H9 (cell line): ENCODE data around the gene ABCC3. TPM values are rescaled to one million over a fixed set of nuclear protein-coding genes. Genes with fewer than 3 reads are reported as not detected.

Source experiments
- DNase-seq: peaks from one replicate; pipeline ENCODE4 v3.0.0-alpha.2; 2017
- H2AFZ ChIP-seq: one replicate; pipeline ENCODE4 v1.6.1; 2013; ENCODE audit warnings: mild to moderate bottlenecking, low read length, control low read depth, moderate library complexity
- H2AK5ac ChIP-seq: 2 replicates; pipeline ENCODE4 v1.6.1; 2013; ENCODE audit warnings: low read length, control low read depth, mixed read lengths; ENCODE audit not compliant: insufficient read length
- H2BK120ac ChIP-seq: one replicate; pipeline ENCODE4 v1.6.1; 2013; ENCODE audit warnings: low read depth, mild to moderate bottlenecking, low read length, control low read depth, inconsistent platforms; ENCODE audit not compliant: poor library complexity, severe bottlenecking
- H2BK12ac ChIP-seq: 2 replicates; pipeline ENCODE4 v1.6.1; 2013; ENCODE audit warnings: low read length, control low read depth, mixed read lengths, low read depth; ENCODE audit not compliant: insufficient read length
- H2BK15ac ChIP-seq: 2 replicates; pipeline ENCODE4 v1.6.1; 2013; ENCODE audit warnings: low read depth, low read length, control low read depth
- H2BK20ac ChIP-seq: one replicate; pipeline ENCODE4 v1.6.1; 2013; ENCODE audit warnings: low read depth, mild to moderate bottlenecking, low read length, control low read depth, inconsistent platforms; ENCODE audit not compliant: poor library complexity, severe bottlenecking
- H2BK5ac ChIP-seq: 2 replicates; pipeline ENCODE4 v1.6.1; 2013; ENCODE audit warnings: low read length, control low read depth, mixed read lengths; ENCODE audit not compliant: insufficient read length
- H3K14ac ChIP-seq: 2 replicates; pipeline ENCODE4 v1.6.1; 2013; ENCODE audit warnings: low read length, control low read depth; ENCODE audit not compliant: insufficient read depth
- H3K18ac ChIP-seq: 2 replicates; pipeline ENCODE4 v1.6.1; 2013; ENCODE audit warnings: low read depth, mild to moderate bottlenecking, mixed read lengths, low read length, control low read depth; ENCODE audit not compliant: insufficient read length
- H3K23ac ChIP-seq: 2 replicates; pipeline ENCODE4 v1.6.1; 2013; ENCODE audit warnings: low read length, control low read depth, mixed read lengths, low read depth; ENCODE audit not compliant: insufficient read length
- H3K23me2 ChIP-seq: 2 replicates; pipeline ENCODE4 v1.6.1; 2013; ENCODE audit warnings: low read depth, mild to moderate bottlenecking, mixed read lengths, low read length, control low read depth; ENCODE audit not compliant: insufficient read length, poor library complexity, severe bottlenecking
- H3K27ac ChIP-seq: 2 replicates; pipeline ENCODE4 v1.5.1; 2013; ENCODE audit warnings: low read length, control low read depth, mixed read lengths, low read depth; ENCODE audit not compliant: insufficient read length
- H3K27me3 ChIP-seq: 2 replicates; pipeline ENCODE4 v1.6.1; 2013; ENCODE audit warnings: low read length, control low read depth, inconsistent platforms; ENCODE audit not compliant: insufficient read depth
- H3K4ac ChIP-seq: 2 replicates; pipeline ENCODE4 v1.6.1; 2013; ENCODE audit warnings: low read depth, mild to moderate bottlenecking, control low read depth, inconsistent platforms, low read length, moderate library complexity
- H3K4me1 ChIP-seq: 2 replicates; pipeline ENCODE4 v1.6.1; 2013; ENCODE audit warnings: low read length, control low read depth, inconsistent platforms; ENCODE audit not compliant: insufficient read depth
- H3K4me2 ChIP-seq: 2 replicates; pipeline ENCODE4 v1.6.1; 2013; ENCODE audit warnings: low read length, control low read depth, mixed read lengths; ENCODE audit not compliant: insufficient read length, insufficient read depth
- H3K56ac ChIP-seq: 2 replicates; pipeline ENCODE4 v1.6.1; 2013; ENCODE audit warnings: low read depth, mild to moderate bottlenecking, mixed read lengths, low read length, control low read depth; ENCODE audit not compliant: insufficient read length
- H3K79me1 ChIP-seq: 2 replicates; pipeline ENCODE4 v1.6.1; 2013; ENCODE audit warnings: low read depth, mild to moderate bottlenecking, moderate library complexity, low read length, control low read depth, inconsistent platforms; ENCODE audit not compliant: insufficient read depth, poor library complexity, severe bottlenecking
- H3K79me2 ChIP-seq: 2 replicates; pipeline ENCODE4 v1.6.1; 2013; ENCODE audit warnings: low read length, control low read depth, inconsistent platforms; ENCODE audit not compliant: insufficient read depth
- H3K9ac ChIP-seq: 2 replicates; pipeline ENCODE4 v1.6.1; 2013; ENCODE audit warnings: low read length, control low read depth, mixed read lengths; ENCODE audit not compliant: insufficient read length; ENCODE audit errors: extremely low read depth
- H3K9me3 ChIP-seq: one replicate; pipeline ENCODE4 v1.6.1; 2013; ENCODE audit warnings: low read depth, low read length, inconsistent platforms; ENCODE audit not compliant: control insufficient read depth
- H3T11ph ChIP-seq: one replicate; pipeline ENCODE4 v1.6.1; 2013; ENCODE audit warnings: mild to moderate bottlenecking, low read length, control low read depth, inconsistent platforms
- H4K20me1 ChIP-seq: one replicate; pipeline ENCODE4 v1.6.1; 2013; ENCODE audit not compliant: control insufficient read depth, insufficient read length, insufficient read depth
- H4K5ac ChIP-seq: 2 replicates; pipeline ENCODE4 v1.6.1; 2013; ENCODE audit warnings: low read depth, mild to moderate bottlenecking, mixed read lengths, low read length, control low read depth; ENCODE audit not compliant: insufficient read length
- H4K8ac ChIP-seq: replicated peaks from 2 replicates; pipeline ENCODE4 v1.6.1; 2013; ENCODE audit warnings: low read length, control low read depth, mixed read lengths, low read depth; ENCODE audit not compliant: insufficient read length
- H4K91ac ChIP-seq: 2 replicates; pipeline ENCODE4 v1.6.1; 2013; ENCODE audit warnings: low read depth, mild to moderate bottlenecking, moderate library complexity, mixed read lengths, low read length, control low read depth; ENCODE audit not compliant: insufficient read length
- H3K27ac Mint-ChIP-seq, 3 experiments: 2 replicates in 2 of 3; 3 replicates in 1 of 3; pipeline ENCODE4 v1.8.0; 2020 to 2021; ENCODE audit warnings: mixed read lengths in 3 of 3, mild to moderate bottlenecking in 1 of 3, moderate library complexity in 1 of 3
- H3K27me3 Mint-ChIP-seq: 2 replicates; pipeline ENCODE4 v1.8.0; 2021; ENCODE audit warnings: low read depth, mild to moderate bottlenecking, moderate library complexity, mixed read lengths
- H3K36me3 Mint-ChIP-seq, 3 experiments: 2 replicates in 2 of 3; 3 replicates in 1 of 3; pipeline ENCODE4 v1.8.0; 2020 to 2021; ENCODE audit warnings: low read depth in 3 of 3, mixed read lengths in 3 of 3; ENCODE audit not compliant: insufficient read depth in 1 of 3
- H3K4me1 Mint-ChIP-seq, 2 experiments: 2 replicates each; pipeline ENCODE4 v1.8.0; 2020; ENCODE audit warnings: mixed read lengths in 2 of 2
- H3K4me3 Mint-ChIP-seq, 2 experiments: 2 replicates in 1 of 2; 3 replicates in 1 of 2; pipeline ENCODE4 v1.8.0; 2020 to 2021; ENCODE audit warnings: mild to moderate bottlenecking in 2 of 2, mixed read lengths in 2 of 2, moderate library complexity in 1 of 2
- H3K9me3 Mint-ChIP-seq, 2 experiments: 2 replicates in 1 of 2; 3 replicates in 1 of 2; pipeline ENCODE4 v1.8.0; 2020; ENCODE audit warnings: mild to moderate bottlenecking in 2 of 2, mixed read lengths in 2 of 2, moderate library complexity in 1 of 2
- CTCF ChIP-seq: fragments of 200-600 bp; sonication (generic); conservative IDR thresholded peaks from 3 replicates; pipeline ENCODE4 v1.8.0; 2021; ENCODE audit warnings: antibody characterized with exemption, mild to moderate bottlenecking
- WGBS: extraction: QIAGEN DNeasy Blood & Tissue Kit; methylation state at CpG from one replicate; pipeline ENCODE4 v1.1.7; 2013; ENCODE audit warnings: missing lambda C conversion rate, low lambda C conversion rate, mixed read lengths; ENCODE audit not compliant: insufficient read length; ENCODE audit errors: extremely low coverage; 5-methylcytosine and 5-hydroxymethylcytosine counted together
- total RNA-seq: library from RNA; stranded (reverse); gene quantifications from 2 replicates; pipeline ENCODE4 v1.2.1, GENCODE V29; 2021

The ABCC3 gene
- total RNA-seq, 1 experiment from 2014 or later = 0.31 TPM

- no peak for DNase-seq
- no peaks in the 10 kb centered on the region for H3K79me1 ChIP-seq
- H3K27me3 Mint-ChIP-seq = peaks cover 3% of the 10 kb centered on the region
- H3K4ac ChIP-seq = no peak overlapping the region
- H2BK12ac ChIP-seq = no peak overlapping the region
- no peaks in the 10 kb centered on the region for H3K36me3 Mint-ChIP-seq
- no peaks in the 10 kb centered on the region for H3K27me3 ChIP-seq
- H2BK15ac ChIP-seq = no peak overlapping the region
- H4K8ac ChIP-seq = no peak overlapping the region
- no peak overlapping the region for H2AFZ ChIP-seq
- H4K5ac ChIP-seq = no peak overlapping the region
- no peak overlapping the region for H2BK20ac ChIP-seq
- no peak for TF ChIP-seq CTCF
- H3K4me3 Mint-ChIP-seq = no peak overlapping the region
- H3K23me2 ChIP-seq = no peaks in the 10 kb centered on the region
- H3K56ac ChIP-seq = no peak overlapping the region
- peaks cover 2% of the 10 kb centered on the region for H4K20me1 ChIP-seq
- no peak overlapping the region for H3K18ac ChIP-seq
- H3K27ac ChIP-seq = no peak overlapping the region
- no peak overlapping the region for H2BK5ac ChIP-seq
- no peak overlapping the region for H3K14ac ChIP-seq
- H3K79me2 ChIP-seq = no peaks in the 10 kb centered on the region
- H3K9me3 ChIP-seq = no peaks in the 10 kb centered on the region
- H3K4me1 ChIP-seq = no peaks in the 10 kb centered on the region; the same call in 1 of the 2 replicates
- no peak overlapping the region for H2BK120ac ChIP-seq
- H3K23ac ChIP-seq = no peak overlapping the region
- no CpG with 5 or more reads among the region's 10 CpGs for WGBS
- no peak overlapping the region for H3K9ac ChIP-seq
- H3K27ac Mint-ChIP-seq = no peak overlapping the region
- H4K91ac ChIP-seq = no peak overlapping the region
- H3K4me2 ChIP-seq = no peak overlapping the region
- H3T11ph ChIP-seq = no peak overlapping the region
- H3K9me3 Mint-ChIP-seq = no peaks in the 10 kb centered on the region
- no peak overlapping the region for H2AK5ac ChIP-seq
- peaks cover 6 to 16% of the 10 kb centered on the region in 2 experiments for H3K4me1 Mint-ChIP-seq
Observed at GRCh38 chr17:50642722-50643656, 8.3 kb downstream of the ABCC3 start.
